Esophagus squamous epithelium (tissue), 4 donors: ENCODE measurements around the gene RBM42.

Experiments
- POLR2A ChIP-seq, 4 donors: fragments of 450-650 bp; IDR thresholded peaks; one replicate each; pipeline ENCODE4 v1.6.1; 2017; ENCODE audit warnings: antibody characterized with exemption in 4 of 4, mild to moderate bottlenecking in 4 of 4, moderate library complexity in 3 of 4
- TF ChIP-seq, protein P1 (sequence below), 6 experiments: fragments of 450-650 bp in 4 of 6; fragments of 200-600 bp in 2 of 6; sonication (generic) in 2 of 6; IDR thresholded peaks; one replicate each; pipeline ENCODE4 v1.5.1; 2016 to 2019; ENCODE audit warnings: antibody characterized with exemption in 6 of 6, mild to moderate bottlenecking in 4 of 6, moderate library complexity in 4 of 6

- no peak for TF ChIP-seq POLR2A (IDR thresholded peaks at IDR 0.05)
- TF ChIP-seq, protein P1, sequence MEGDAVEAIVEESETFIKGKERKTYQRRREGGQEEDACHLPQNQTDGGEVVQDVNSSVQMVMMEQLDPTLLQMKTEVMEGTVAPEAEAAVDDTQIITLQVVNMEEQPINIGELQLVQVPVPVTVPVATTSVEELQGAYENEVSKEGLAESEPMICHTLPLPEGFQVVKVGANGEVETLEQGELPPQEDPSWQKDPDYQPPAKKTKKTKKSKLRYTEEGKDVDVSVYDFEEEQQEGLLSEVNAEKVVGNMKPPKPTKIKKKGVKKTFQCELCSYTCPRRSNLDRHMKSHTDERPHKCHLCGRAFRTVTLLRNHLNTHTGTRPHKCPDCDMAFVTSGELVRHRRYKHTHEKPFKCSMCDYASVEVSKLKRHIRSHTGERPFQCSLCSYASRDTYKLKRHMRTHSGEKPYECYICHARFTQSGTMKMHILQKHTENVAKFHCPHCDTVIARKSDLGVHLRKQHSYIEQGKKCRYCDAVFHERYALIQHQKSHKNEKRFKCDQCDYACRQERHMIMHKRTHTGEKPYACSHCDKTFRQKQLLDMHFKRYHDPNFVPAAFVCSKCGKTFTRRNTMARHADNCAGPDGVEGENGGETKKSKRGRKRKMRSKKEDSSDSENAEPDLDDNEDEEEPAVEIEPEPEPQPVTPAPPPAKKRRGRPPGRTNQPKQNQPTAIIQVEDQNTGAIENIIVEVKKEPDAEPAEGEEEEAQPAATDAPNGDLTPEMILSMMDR (IDR thresholded peaks at IDR 0.05) = no peak
These were observed 13.8 kb upstream of the RBM42 start for GRCh38 chr19:35615036-35615435.
